AG04450 (cell line): ENCODE measurements around the gene ST3GAL5. TPM values are rescaled to one million over a fixed set of nuclear protein-coding genes. Genes with fewer than 3 reads are reported as not detected.

Experiments
- CTCF ChIA-PET: fragments of 300-600, 350-600 bp; formaldehyde crosslinking; extraction: SDS; loops from one replicate; lab custom pipeline; 2022; ENCODE audit warnings: antibody characterized with exemption, inconsistent platforms; lab: Charles Lee
- POLR2A ChIA-PET: fragments of 350-600 bp; formaldehyde crosslinking; extraction: SDS; loops from one replicate; lab custom pipeline; 2021; ENCODE audit warnings: antibody characterized with exemption, inconsistent platforms; lab: Yijun Ruan, JAX
- DNase-seq: peaks from one replicate; pipeline ENCODE4 v3.0.0-alpha.2; 2011; ENCODE audit warnings: low read depth, low spot score
- H3K27ac ChIP-seq: one replicate; pipeline ENCODE4 v1.5.1; 2012; ENCODE audit warnings: low read depth, low read length, control low read depth
- H3K27me3 ChIP-seq: one replicate; pipeline ENCODE4 v1.6.0; 2012; ENCODE audit warnings: low read length; ENCODE audit not compliant: control insufficient read depth, insufficient read depth
- H3K4me3 ChIP-seq: 2 replicates; pipeline ENCODE4 v1.5.1; 2011; ENCODE audit warnings: mild to moderate bottlenecking, low read depth, low read length, control low read depth
- H3K9me3 ChIP-seq: 2 replicates; pipeline ENCODE4 v1.5.1; 2012; ENCODE audit warnings: low read length; ENCODE audit not compliant: control insufficient read depth, insufficient read depth
- CTCF ChIP-seq: IDR thresholded peaks from 2 replicates; pipeline ENCODE4 v1.5.1; 2011; ENCODE audit warnings: low read depth, low read length, control low read depth, inconsistent platforms
- polyA plus RNA-seq: library from polyadenylated mRNA; depleted of rRNA; stranded (reverse); fragments of >200 nt; gene quantifications from 2 replicates; pipeline ENCODE4 v1.2.3, GENCODE V29; 2011; rRNA removed
- small RNA-seq: library from RNA; depleted of rRNA; stranded (forward); fragments of <200 nt; gene quantifications from one replicate; pipeline ENCODE3, GENCODE V24; 2012; ENCODE audit warnings: low read depth; ENCODE audit not compliant: insufficient read length

ST3GAL5 gene
- polyA plus RNA-seq, 1 experiment: 26.8 TPM

GRCh38 chr2:85789271-85789670 lies 99.5 kb downstream of the ST3GAL5 start:
- POLR2A ChIA-PET: interaction anchor here (1.8 kb wide), 1 partner anchor 17 kb away, joined by 7 read pairs; no protein-coding TSS in a partner anchor
- Histone ChIP-seq H3K27ac (no peak overlapping the region), H3K4me3 (no peak overlapping the region), H3K27me3 (no peaks in the 10 kb centered on the region), H3K9me3 (peaks cover 8% of the 10 kb centered on the region; the same call in 1 of the 2 replicates)
- DNase-seq: no peak
- CTCF ChIA-PET: no interaction called here
- no peak for TF ChIP-seq CTCF

- POLR2A ChIA-PET: interaction anchor here (1.8 kb wide), 1 partner anchor 17 kb away, joined by 7 read pairs; no protein-coding TSS in a partner anchor
- H3K27ac ChIP-seq: no peak overlapping the region
- CTCF ChIA-PET: no interaction called here
- no peak overlapping the region for H3K4me3 ChIP-seq
- H3K27me3 ChIP-seq: no peaks in the 10 kb centered on the region
- no peak for DNase-seq
- TF ChIP-seq CTCF: no peak
- H3K9me3 ChIP-seq: peaks cover 8% of the 10 kb centered on the region; the same call in 1 of the 2 replicates
Measured at GRCh38 chr2:85788603-85789002, 100.2 kb downstream of the ST3GAL5 start.

GRCh38 chr2:85787981-85788340 lies 100.8 kb downstream of the ST3GAL5 start:
- Histone ChIP-seq H3K27ac (no peak overlapping the region), H3K27me3 (no peaks in the 10 kb centered on the region), H3K4me3 (no peak overlapping the region), H3K9me3 (peaks cover 8% of the 10 kb centered on the region; the same call in 1 of the 2 replicates)
- ChIA-PET CTCF (no interaction called here), POLR2A (no interaction called here)
- DNase-seq: no peak
- no peak for TF ChIP-seq CTCF

- no peaks in the 10 kb centered on the region for H3K27me3 ChIP-seq
- DNase-seq: no peak
- CTCF ChIA-PET: interaction anchor here (1.7 kb wide), 1 partner anchor 150 kb away, joined by 5 read pairs; no protein-coding TSS in a partner anchor
- POLR2A ChIA-PET: no interaction called here
- peaks cover 8% of the 10 kb centered on the region; the same call in 1 of the 2 replicates for H3K9me3 ChIP-seq
- no peak overlapping the region for H3K4me3 ChIP-seq
- H3K27ac ChIP-seq: no peak overlapping the region
- no peak for TF ChIP-seq CTCF
Measured at GRCh38 chr2:85787282-85787980, 101.4 kb downstream of the ST3GAL5 start.

Small RNAs within 50 kb of the gene (small RNA-seq; reads per million reads assigned to genes)
- gene RN7SKP83: not detected

Other genes with a start within 250 kb of the ST3GAL5 start
- not detected in 2 replicates for gene SFTPB, start 220.8 kb downstream of the ST3GAL5 start, polyA plus RNA-seq
- gene GNLY, start 194.6 kb downstream of the ST3GAL5 start, polyA plus RNA-seq: not detected in 2 replicates
- 2.8 and 3.9 TPM in 2 replicates for gene ATOH8, start 135.0 kb downstream of the ST3GAL5 start, polyA plus RNA-seq
- 11.1 and 11.9 TPM in 2 replicates for gene POLR1A, start 216.9 kb upstream of the ST3GAL5 start, polyA plus RNA-seq
- 71.8 and 90.2 TPM in 2 replicates for gene PTCD3, start 217.2 kb upstream of the ST3GAL5 start, polyA plus RNA-seq